Neural progenitor cell (in vitro differentiated cells): ENCODE data around the gene CDH13.

Experiments used
- EZH2 ChIP-seq: fragments of 200-600 bp; sonication (generic); IDR thresholded peaks from 2 replicates; pipeline ENCODE4 v1.6.1; 2017; ENCODE audit warnings: antibody characterized with exemption, mild to moderate bottlenecking, moderate library complexity
- TF ChIP-seq, protein P1 (sequence below): fragments of 200-600 bp; sonication (generic); IDR thresholded peaks from 2 replicates; pipeline ENCODE4 v1.5.1; 2017; ENCODE audit warnings: antibody characterized with exemption, mild to moderate bottlenecking

DNA sequence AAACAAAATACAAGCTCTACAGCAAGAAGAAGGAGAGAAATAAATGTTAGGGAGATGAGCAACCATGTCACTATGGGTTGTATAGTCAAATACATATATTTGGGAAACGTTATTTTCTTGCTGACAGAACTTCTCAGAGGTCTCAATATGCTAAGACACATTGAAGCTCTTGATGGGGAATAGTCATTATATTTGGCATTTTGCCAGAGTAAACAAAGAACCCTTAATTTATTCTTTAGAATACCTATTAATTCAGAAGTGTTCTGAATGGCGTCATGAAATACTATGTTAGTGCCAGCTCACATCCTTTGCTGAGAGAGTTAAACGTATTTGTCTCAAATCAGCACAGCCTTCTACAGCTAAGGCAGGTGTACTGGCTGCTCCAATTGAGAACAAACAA is 458.9 kb downstream of the CDH13 start:
- TF ChIP-seq, protein P1, sequence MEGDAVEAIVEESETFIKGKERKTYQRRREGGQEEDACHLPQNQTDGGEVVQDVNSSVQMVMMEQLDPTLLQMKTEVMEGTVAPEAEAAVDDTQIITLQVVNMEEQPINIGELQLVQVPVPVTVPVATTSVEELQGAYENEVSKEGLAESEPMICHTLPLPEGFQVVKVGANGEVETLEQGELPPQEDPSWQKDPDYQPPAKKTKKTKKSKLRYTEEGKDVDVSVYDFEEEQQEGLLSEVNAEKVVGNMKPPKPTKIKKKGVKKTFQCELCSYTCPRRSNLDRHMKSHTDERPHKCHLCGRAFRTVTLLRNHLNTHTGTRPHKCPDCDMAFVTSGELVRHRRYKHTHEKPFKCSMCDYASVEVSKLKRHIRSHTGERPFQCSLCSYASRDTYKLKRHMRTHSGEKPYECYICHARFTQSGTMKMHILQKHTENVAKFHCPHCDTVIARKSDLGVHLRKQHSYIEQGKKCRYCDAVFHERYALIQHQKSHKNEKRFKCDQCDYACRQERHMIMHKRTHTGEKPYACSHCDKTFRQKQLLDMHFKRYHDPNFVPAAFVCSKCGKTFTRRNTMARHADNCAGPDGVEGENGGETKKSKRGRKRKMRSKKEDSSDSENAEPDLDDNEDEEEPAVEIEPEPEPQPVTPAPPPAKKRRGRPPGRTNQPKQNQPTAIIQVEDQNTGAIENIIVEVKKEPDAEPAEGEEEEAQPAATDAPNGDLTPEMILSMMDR: no peak
- no peak for TF ChIP-seq EZH2
